GM18507 (cell line): ENCODE data around the gene TOX4.

ENCODE experiments used
- DNase-seq: peaks from one replicate; pipeline ENCODE4 v3.0.0; 2011; ENCODE audit warnings: low read depth; ENCODE audit not compliant: insufficient read length; ENCODE audit errors: extremely low spot score
- FAIRE-seq: peaks from 2 replicates; lab custom pipeline; 2011; peaks lifted over from hg19 to GRCh38; lab: Jason Lieb, UNC

TOX4 gene

DNA sequence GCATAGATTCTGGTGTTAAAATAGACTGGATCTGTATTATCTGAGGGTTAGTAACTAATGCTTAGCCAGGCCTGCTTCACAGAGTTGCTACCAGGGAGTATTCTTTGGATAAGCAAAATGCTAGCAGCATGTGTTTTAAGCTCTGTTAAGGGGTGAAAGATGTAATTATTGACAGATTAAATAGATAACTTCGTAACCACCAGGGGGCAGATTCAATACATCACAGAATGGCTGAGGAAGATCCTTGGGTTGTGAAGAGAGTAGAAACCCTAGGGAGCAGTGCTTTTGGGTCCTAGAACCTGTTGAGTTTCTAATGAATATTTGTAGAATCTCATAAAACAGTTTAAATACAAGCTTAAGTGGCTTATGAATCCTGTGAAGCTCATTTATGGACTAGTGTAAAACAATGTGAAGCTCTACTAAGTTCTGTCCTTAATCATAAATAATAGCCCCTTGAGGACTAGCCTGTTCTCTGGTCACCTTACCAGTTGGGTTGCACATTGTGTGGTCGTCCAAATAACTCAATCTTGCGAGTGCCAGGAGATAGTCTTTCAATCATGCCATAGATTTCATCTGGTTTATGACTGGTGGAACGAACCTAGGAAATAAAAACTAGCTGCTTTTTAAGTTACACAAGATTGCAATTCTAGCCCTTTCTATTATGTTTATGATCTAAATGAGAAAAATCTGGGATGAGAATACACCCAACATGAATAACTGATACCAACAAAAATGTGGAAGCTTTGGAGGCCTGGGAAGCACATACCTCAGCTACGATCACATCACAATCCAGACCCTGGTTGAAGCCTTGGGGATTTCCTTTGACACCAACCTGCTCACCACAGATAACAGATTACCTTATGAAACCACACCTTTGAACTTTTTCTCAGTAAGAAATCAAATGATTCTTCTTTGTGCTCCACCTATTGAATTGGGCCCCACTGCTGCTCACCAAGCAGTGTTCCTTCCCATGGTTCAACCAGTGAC, 21.8 kb downstream of the TOX4 start:
- DNase-seq (no peak), FAIRE-seq (peak; percentile 80)

DNA sequence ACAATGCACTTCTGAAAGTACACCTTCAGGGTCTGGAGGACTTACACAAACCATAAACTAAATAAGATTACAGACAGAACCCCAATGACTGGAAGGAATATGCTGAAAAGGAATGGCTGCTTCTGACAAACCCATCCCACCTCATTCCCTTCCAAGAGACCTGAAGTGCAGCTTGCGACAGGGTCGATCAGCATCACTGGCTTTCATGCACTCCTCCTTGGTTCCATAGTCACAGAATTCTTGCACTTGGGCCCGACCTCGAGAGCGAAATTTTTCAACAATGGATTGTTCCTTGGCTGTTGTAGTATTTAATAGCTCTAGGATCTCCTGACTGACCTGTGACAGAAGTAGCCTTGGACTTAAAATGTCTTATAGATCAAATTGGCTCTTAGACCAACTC, 24.6 kb downstream of the TOX4 start:
- no peak for FAIRE-seq
- DNase-seq = no peak

DNA sequence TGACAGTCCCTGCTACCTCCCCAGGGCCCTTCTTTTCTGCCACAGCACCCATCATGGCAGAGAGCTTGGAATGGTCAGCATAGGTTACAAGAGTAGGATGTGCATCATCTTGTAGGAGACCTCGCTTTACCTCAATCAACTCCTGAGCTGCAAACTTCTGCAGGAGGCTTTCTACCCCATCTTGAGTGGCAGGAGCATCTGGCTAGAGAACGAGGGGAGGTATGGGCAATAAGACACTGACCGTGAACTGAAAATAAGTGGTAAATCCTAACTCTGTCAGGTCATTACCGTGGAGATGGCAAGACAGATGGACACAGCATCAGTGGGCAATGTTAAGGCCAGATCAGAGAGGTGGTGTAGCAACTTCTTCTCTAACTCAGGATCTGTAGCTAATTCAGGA, 26.4 kb downstream of the TOX4 start:
- no peak for FAIRE-seq

DNA sequence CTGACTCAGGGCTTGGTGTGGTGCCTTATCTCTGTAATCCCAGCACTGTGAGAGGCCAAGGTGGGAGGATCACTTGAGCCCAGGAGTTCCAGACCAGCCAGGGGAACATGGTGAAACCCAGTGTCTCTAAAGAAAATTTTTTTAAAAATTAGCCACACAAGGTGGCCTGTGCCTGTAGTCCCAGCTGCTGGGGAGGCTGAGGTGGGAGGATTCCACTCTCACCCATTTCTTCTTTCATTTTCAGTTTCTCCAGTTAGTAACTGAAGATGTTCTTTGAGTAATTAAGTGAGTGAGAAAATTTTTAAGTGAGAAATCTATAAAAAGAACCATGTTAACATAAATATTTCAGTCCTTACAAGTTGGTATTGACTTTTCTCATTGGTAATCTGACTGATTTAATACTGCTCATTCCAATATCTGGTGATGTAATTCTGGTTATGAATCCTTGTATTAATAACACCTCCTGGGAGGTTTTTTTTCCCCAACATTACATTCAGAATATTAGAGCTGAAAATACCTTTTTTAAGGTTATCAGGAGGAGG, 28.1 kb downstream of the TOX4 start:
- FAIRE-seq = peak; percentile 84
- DNase-seq = no peak

More for the DNA sequence above, 26.4 kb downstream of the TOX4 start:
- DNase-seq = no peak

DNA sequence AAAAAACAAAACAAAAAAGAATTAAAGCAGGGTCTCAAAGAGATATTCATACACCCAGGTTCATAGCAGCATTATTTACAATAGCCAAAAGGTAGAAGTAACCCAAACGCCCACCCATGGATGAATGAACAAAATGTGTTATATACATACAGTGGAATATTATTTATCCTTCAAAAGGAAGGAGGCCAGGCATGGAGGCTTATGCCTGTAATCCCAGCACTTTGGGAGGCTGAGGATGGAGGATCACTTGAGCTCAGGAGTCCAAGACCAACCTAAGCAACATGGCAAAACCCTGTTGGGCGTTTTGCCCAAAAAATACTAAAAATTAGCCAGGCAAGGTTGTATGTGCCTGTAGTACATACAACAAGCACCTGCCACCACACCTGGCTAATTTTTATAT, 29.6 kb downstream of the TOX4 start:
- no peak for FAIRE-seq

DNA sequence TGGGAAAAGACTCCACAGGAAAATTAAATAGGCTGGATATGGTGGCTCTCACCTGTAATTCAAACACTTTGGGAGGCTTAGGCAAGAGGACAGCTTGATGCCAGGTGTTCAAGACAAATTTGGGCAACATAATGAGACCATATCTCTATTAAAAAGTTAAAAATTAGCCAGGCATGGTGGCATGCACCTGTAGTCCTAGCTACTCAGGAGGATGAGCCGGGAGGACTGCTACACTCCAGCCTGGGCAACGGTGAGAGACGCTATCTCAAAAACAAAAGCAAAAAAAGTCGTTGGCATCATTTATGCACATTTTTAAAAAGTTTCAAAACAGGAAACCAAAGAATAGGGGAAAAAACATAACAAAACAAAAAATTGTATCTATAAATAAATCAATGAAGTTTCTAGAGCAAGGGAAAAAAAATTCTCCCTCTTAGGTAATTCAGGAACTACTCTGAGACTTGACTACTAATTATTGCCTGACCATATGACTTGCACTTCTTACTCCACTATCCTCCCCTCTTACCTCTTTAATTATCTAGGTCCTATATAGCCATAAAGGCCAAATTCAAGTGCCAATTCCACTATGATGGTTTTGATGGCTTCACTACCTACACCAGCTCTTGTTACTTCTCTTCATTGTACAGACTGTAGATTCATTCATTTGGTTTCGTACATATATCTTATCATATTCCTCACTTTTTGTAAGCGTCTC, 32.6 kb downstream of the TOX4 start:
- no peak for FAIRE-seq
- no peak for DNase-seq

More for the DNA sequence above, 29.6 kb downstream of the TOX4 start:
- DNase-seq = no peak

DNA sequence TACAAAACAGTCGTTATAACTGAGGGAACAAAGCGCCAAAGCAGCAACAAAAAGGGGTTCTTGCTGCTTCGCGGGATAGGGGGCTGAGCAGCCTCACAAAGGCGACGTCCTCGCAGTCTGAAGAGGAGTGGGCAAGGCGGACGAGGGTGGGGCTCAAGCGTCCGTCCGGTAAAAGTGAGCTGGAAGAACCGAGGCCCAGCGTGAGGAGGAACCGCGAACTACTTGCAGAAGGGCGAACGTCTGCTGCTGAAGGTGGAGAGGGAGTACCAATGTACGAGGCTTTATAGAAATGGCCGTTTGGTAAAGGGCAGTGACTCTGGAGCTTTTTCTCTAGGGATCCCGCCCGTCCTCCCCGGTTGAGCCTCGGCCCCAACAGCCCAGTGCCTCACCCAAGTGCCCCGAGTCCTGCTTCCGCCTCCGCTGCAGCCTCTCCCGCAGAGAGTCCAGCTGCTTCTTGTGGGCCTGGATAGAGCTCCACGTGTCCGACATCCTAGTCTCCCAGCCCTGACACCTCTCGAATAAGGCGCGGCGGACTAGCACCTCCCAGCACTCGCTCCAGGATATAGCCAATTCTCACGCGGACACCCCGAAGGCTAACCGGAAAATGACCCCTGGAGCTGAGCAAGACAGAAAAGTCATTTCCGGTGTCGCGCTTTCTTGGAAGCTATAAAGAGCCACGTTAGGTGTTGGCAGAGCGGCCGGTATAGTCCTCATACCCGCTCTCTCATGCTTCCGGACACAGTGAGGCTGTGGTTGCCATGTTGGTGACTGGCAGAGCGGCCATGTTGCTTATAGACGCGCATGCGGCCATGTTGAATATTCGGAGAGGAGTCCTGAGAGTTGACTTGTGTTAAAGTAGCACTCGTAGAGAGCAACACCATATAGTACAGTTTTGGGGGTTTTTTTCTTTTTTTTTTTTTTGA, 34.0 kb downstream of the TOX4 start, which contains the start of gene METTL3:
METTL3 (minus strand) TSS at position 606 of the 923 bp plus-strand sequence; CDS start at position 489, 117 bp downstream.
- DNase-seq (peak; percentile 84), FAIRE-seq (peak; percentile 94)

DNA sequence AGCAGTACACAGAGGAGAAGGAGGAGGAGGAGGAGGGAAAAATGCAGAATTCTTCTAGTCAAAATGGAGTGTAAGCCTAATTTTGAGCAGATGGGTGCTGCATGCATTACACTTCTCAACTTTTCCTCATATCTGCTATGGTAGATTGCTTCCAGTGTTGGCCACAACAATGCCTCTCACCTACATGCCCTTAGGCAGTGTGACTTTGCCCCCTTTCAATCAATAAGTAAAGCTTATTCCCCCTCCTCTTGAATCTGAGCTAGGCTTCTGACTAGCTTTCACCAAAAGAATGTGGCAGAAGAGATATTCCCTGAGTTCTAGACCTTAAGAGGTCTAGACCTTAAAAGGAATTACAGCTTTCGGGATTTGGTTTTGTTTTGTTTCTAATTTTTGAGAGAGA, 37.3 kb downstream of the TOX4 start:
- no peak for DNase-seq
- no peak for FAIRE-seq

DNA sequence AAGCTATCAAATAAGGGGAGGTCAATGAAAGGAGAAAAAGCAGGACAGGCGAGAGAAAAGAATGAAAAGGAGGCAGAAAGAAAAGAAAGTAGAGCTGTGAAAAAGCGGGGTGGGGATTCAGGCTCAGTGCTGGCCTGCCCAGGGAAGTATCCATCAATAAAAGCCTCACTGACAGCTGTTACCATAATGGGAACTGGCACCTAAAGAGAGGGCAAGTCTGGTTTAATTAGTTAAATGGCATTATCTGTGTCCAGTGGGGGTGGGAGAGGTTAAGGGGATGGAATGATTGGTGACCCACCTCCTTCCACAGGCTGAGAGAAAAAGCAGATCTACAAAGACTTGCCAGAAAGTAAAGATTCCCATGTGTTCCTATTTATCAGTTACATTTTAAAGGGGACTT, 41.7 kb downstream of the TOX4 start:
- FAIRE-seq (no peak), DNase-seq (no peak)

DNA sequence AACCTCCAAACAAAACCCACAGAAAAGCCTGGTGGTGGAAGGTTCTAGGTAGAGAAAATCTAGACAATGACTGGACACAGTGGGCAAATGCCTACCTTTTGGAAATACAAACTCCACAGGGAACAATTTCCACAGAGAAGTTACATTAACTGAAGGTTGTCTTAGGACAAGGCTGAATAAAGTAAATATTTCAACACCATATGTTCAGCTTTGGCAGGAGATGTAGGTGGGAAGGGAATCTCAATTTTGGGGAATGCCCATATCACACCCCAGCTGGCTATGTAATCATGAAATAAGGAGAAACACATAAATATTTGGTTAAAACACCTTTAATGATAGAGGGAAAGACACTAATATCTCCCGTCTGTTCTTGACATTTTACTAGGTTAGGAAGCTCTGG, 43.8 kb downstream of the TOX4 start:
- FAIRE-seq = no peak
- DNase-seq = no peak

DNA sequence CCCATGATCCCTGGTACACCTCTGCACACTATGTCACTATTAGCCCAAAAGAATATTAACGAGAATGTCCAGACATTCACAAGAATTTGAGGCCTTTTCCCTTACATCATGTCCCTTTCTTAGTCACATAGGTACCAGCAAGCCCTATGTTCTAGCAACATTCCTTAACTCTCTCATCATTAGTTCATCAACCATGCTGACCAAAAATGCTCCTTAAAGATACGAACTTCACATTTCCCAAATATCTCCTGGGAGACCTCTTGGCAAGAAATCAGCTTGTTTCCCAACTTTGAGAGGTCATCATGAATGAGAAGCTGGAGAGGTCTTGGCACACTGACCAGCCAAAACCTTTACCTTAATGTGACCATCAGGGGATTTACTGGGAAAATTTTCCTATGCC, 44.5 kb downstream of the TOX4 start:
- FAIRE-seq (no peak), DNase-seq (no peak)

DNA sequence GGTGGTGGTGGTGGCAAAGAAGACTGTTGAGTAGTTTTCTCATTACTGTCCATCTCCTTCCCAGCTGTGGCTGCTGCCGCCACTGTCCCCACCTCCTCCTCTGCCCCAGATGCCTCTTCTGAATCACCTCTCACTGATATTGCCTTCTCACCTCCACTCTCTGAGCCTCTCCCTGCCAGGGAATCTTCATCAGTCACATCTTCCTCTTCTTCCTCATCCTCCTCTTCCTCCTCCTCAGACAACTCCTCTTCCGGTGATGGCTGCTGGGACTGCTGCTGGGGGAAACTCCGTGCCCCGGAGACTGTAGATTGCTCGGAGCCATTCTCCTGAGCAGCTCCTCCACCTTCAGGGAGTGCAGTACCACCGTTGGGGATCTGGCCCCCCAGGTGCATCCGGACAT, 46.2 kb downstream of the TOX4 start:
- no peak for DNase-seq
- FAIRE-seq = no peak

DNA sequence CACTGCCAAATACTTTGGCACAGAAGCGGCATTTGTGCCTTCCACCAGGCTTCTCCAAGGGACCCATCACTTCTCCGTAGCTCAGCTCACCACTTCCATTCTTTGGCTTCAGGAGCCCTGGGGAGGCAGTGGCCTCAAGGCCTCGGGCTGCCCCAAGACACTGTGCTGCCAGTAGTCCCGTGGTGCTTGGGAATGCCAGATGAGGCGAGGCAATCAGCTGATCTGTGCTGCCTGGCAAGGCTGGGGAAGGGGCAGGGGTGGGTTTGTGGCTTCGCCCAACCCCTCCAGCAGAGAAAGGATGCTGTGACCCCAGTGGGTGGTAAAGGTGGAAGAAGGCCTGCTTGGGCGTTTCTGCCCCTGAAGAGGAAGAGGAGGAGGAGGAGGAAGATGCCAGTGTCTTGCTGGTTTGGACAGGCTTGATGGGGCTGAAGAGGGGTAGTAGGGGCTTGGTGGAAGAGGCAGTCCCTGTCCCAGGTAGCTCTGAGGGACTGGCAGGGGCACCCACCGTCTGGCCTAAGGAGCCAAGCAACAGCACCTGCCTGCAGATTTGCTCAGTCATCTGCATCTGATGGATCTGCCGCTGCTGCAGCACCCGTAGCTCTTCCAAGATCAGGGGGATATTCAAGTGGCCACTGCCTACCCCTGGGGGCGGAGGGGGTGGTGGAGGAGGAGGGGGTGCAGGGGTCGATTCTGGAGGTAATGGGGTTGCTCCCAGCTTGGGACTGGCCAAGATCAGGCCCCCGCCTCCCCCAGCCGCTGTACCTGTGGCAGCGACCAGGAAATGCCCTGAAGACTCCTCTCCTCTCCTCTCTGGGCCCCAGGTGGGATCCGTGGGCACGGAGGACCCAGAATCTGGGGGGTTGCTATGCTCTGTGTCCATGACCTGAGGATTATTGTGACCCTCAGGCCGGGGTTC, 47.8 kb downstream of the TOX4 start:
- DNase-seq (no peak), FAIRE-seq (no peak)

DNA sequence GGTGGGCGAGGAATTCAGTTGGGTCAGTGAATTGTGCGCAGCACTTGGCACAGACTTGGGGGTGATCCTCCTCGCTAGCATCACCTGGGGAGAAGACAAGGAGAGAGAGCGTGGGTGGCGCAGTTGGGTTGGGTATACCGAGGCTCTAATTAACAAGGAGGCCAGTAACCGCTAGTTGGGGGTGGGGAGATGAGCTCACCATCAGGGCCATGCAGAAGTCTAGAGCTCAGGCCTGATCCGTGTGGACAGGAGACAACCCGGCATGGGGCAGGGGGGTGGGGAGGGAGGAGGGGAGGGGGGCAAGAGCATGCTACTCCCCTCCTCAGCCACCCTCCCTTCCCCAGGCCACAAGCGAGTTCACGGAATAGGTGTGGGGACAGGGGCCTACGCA, 48.6 kb downstream of the TOX4 start:
- FAIRE-seq = no peak

DNA sequence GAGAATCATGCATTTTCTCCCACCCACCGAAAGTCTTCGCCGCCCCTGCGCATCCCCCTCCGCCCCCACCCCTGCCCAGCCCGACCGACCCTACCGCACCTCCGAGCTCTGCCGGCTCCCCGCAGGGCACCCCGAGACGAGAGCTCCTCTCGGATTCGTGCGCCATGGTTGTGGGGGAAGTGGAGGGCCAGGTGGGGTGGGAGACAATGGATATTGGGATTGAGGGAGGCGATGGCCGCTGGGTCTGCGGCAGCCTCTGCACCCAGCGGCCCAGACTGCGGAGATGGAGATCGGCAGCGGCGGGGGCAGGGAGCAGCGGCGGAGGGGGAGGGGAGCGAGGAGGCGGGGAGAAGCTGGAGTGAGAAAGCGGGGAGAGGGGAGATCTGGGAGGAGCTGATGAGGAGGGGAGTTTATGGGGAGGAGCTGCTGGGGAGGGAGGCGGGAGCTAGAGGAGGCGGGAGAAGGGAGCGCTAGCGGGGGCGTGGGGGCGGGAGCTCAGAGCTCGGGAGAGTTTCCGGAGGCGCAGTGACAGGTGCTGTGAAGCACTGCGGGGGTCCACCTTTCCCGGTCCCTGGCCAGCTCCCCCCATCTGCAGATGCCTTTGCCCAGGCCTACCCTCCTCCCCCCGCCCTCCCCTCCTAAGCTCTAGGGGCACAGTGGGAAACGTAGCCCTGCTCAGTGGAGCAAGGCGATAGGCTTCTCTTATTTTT, 49.1 kb downstream of the TOX4 start, which contains the start of gene SALL2:
SALL2 (minus strand) TSS at position 385 of the 710 bp plus-strand sequence; CDS start at position 166, 219 bp downstream.
- DNase-seq (no peak), FAIRE-seq (peak; percentile 48)

More for the DNA sequence above, 48.6 kb downstream of the TOX4 start:
- no peak for DNase-seq

DNA sequence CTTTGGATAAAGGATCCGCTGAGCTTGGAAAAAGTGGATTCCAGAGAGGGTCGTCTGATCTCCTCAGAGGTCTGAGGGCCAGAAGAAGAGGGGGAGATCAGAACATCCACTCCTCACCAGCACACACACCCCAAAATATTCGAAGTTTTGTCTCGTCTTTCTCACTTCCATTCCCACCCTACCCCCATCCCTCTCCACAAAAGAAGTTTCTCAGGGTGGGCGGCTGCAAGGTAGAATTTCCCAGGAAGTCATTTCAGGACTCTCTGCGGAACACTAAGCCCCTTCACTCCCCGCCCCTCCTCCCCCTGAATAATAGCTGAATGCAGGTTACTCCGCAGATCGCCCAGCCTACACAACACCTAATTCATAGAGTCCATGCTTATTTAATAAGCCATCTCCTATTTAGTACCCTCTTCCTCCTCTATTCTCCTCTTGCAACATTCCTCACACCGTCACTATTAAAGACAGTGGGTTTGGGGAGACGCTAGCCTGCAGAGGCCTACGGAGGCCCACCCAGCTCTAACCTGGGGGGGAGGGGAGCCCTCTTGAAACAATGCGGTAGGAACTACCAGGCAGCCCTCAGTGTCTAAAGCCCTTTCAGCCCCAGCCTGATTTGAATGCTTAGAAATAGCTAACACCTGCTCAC, 49.8 kb downstream of the TOX4 start:
- no peak for FAIRE-seq
- no peak for DNase-seq

DNA sequence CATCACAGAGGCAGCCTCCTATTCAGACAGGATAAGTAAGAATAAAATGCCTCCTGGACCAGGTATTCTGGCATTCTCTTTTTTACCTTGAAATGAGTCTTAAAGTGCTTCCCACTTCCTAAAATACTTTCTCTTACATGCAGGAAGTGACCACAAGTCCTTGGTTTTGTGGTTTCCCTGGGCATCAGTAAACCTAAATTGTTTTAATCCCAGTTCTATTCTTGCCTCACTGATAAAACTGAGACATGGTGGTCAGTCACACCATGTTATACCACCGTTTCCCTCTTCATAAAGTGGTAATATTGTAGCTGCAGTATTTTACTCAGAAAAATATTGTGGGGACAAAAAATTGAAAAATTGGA, 50.3 kb downstream of the TOX4 start:
- FAIRE-seq (no peak), DNase-seq (no peak)
